A673 (cell line): Measurements from ENCODE around the gene PSG1. TPM values are rescaled to one million over a fixed set of nuclear protein-coding genes. Genes with fewer than 3 reads are reported as not detected.
"Not testable (repeated sequence)": the region's sequence is repeated elsewhere in the genome, so short reads cannot be mapped to it uniquely, and the experiment has no call there.

ENCODE experiments used
- BruUV-seq: library from RNA; stranded (reverse); fragments of 400-500 nt; replicated peaks from 2 replicates; lab custom pipeline; 2021; lab: Mats Ljungman, UMichigan
- CTCF ChIA-PET: fragments of 300-600 bp; sonication (Branson Sonifier 250); formaldehyde crosslinking; loops from one replicate; lab custom pipeline; 2022; ENCODE audit warnings: antibody characterized with exemption; lab: Charles Lee
- POLR2A ChIA-PET: fragments of 300-600 bp; sonication (Branson Sonifier 250); formaldehyde crosslinking; loops from one replicate; lab custom pipeline; 2022; ENCODE audit warnings: antibody characterized with exemption; ENCODE audit not compliant: low non-redundant PET; lab: Charles Lee
- DNase-seq: peaks from one replicate; pipeline ENCODE4 v3.0.0-alpha.2; 2015; ENCODE audit warnings: low spot score
- H3K27ac ChIP-seq: fragments of 200-600 bp; sonication (generic); 2 replicates; pipeline ENCODE4 v1.5.1; 2016; ENCODE audit warnings: mixed run types, low read depth, mild to moderate bottlenecking, mixed read lengths, antibody characterized with exemption, low read length; ENCODE audit not compliant: poor library complexity, severe bottlenecking
- H3K27me3 ChIP-seq: fragments of 200-600 bp; sonication (generic); replicated peaks from 2 replicates; pipeline ENCODE4 v1.6.1; 2017; ENCODE audit warnings: mixed run types, low read depth, mild to moderate bottlenecking, mixed read lengths, antibody characterized with exemption, low read length; ENCODE audit not compliant: insufficient read depth, poor library complexity
- H3K36me3 ChIP-seq: fragments of 200-600 bp; sonication (generic); 2 replicates; pipeline ENCODE4 v1.6.1; 2016; ENCODE audit warnings: mixed run types, mild to moderate bottlenecking, mixed read lengths, antibody characterized with exemption, low read length; ENCODE audit not compliant: insufficient read depth, poor library complexity, severe bottlenecking
- H3K4me1 ChIP-seq: fragments of 200-600 bp; sonication (generic); 2 replicates; pipeline ENCODE4 v1.6.1; 2017; ENCODE audit warnings: mixed run types, mild to moderate bottlenecking, mixed read lengths, antibody characterized with exemption, low read length; ENCODE audit not compliant: insufficient read depth, poor library complexity, severe bottlenecking
- H3K4me3 ChIP-seq: fragments of 200-600 bp; sonication (generic); 2 replicates; pipeline ENCODE4 v1.5.1; 2016; ENCODE audit warnings: low read depth, mixed run types, mild to moderate bottlenecking, mixed read lengths, low read length; ENCODE audit not compliant: poor library complexity, severe bottlenecking
- H3K9me3 ChIP-seq: fragments of 200-600 bp; sonication (generic); 2 replicates; pipeline ENCODE4 v1.6.1; 2016; ENCODE audit warnings: mixed run types, low read depth, mild to moderate bottlenecking, mixed read lengths, antibody characterized with exemption, low read length; ENCODE audit not compliant: poor library complexity, severe bottlenecking
- EZH2 ChIP-seq: fragments of 200-600 bp; sonication (generic); IDR thresholded peaks from 2 replicates; pipeline ENCODE4 v1.6.1; 2017; ENCODE audit warnings: borderline replicate concordance, low read depth, mild to moderate bottlenecking, mixed read lengths, antibody characterized with exemption, low read length; ENCODE audit not compliant: poor library complexity, severe bottlenecking
- intact Hi-C: fragments of 100-400 bp; cut with micrococcal nuclease; formaldehyde crosslinking; loops from one replicate; pipeline ENCODE4 v1.10.0; 2022; ENCODE audit not compliant: unreplicated experiment
- total RNA-seq: library from RNA; stranded (reverse); gene quantifications from 2 replicates; pipeline ENCODE4 v1.2.3, GENCODE V29; 2021
- TF ChIP-seq, protein P1 (sequence below): fragments of 300-800, 200-600 bp; sonication (generic); conservative IDR thresholded peaks from 2 replicates; pipeline ENCODE4 v1.5.1; 2017; ENCODE audit warnings: low read depth, mild to moderate bottlenecking, antibody characterized with exemption, low read length, moderate library complexity, mixed read lengths

The PSG1 gene
- total RNA-seq, 1 experiment from 2014 or later = not detected

DNA sequence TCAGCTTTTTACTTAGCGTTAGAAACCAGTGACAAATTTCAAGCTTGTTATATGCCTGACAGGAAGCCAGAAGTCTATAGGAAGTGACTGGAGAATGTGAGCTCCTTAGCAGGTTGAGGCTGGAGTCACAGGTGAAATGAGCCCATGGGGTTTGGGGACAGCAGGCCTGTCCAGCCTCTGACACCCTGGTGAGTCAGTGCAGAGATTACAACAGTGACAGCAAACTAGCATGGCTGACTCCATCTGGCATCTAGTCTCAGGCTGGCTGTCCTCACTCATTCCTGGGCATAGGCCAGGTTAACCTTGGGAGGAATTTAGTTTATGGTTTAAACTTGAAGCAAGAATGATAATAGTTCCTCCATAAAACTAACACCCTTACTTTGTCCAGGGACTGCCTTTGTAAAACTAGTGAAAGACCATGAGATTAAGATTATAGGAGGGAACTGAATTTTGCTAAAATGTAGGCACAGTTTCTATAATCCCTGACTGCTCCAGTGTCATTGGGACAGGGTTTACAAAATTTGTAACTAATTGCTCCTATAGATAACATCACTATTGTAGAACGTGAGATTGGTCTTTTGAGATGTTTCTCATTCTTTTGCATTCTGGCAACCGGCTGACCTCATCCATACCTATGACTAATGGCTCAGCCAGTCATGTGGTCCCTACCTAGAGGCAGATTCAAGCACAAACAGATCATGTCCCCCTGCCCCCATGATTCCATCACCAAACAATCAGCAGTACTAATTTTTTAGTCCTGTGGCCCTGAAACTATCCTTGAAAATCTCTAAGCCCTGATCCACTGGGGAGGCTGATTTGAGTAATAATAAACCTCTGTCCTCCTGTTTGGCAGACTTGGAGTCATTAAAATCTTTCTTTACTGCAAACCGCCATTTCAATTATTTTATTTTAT is 4.4 kb downstream of the PSG1 start:
- CTCF ChIA-PET, H3K9me3 ChIP-seq, BruUV-seq, intact Hi-C loops, H3K36me3 ChIP-seq, H3K4me1 ChIP-seq, H3K4me3 ChIP-seq, DNase-seq, H3K27me3 ChIP-seq, H3K27ac ChIP-seq, POLR2A ChIA-PET: not testable (repeated sequence)

DNA sequence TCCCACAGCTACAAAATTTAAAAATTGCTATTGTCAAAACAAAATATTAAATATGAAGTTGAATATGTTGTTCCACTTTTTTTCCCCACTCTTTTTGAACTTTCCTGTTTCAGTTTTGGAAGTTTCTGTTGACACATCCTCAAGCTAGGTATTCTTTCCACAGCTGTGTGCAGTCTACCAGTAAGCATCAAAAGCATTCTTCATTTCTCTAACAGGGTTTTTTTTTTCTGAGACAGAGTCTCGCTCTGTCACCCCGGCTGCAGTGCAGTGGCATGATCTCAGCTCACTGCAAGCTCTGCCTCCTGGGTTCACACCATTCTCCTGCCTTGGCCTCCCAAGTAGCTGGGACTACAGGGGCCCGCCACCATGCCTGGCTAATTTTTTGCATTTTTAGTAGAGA is 5.4 kb downstream of the PSG1 start:
- DNase-seq, POLR2A ChIA-PET, BruUV-seq, H3K36me3 ChIP-seq, H3K4me1 ChIP-seq, CTCF ChIA-PET, H3K9me3 ChIP-seq, intact Hi-C loops, H3K4me3 ChIP-seq, H3K27me3 ChIP-seq, H3K27ac ChIP-seq: not testable (repeated sequence)

DNA sequence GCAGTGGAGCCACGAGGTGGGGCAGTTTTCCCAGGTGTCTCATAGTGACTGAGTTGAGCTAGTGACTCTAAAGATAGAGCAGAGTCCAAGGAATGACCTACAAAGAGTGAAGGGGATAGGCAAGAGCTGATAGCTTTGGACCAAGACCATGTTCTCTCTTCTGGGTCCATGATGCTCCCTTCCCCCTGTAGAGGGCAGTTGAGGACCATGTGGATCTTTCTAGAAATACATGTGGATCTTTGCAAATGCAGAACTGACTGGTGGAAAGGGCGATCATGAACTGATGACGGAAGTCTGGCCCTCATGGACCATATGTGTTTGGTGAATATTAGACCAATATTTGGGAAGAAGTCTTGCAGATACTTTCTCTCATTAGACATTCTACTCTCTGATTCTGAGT is 6.9 kb downstream of the PSG1 start:
- CTCF ChIA-PET = no interaction called here
- TF ChIP-seq, protein P1, sequence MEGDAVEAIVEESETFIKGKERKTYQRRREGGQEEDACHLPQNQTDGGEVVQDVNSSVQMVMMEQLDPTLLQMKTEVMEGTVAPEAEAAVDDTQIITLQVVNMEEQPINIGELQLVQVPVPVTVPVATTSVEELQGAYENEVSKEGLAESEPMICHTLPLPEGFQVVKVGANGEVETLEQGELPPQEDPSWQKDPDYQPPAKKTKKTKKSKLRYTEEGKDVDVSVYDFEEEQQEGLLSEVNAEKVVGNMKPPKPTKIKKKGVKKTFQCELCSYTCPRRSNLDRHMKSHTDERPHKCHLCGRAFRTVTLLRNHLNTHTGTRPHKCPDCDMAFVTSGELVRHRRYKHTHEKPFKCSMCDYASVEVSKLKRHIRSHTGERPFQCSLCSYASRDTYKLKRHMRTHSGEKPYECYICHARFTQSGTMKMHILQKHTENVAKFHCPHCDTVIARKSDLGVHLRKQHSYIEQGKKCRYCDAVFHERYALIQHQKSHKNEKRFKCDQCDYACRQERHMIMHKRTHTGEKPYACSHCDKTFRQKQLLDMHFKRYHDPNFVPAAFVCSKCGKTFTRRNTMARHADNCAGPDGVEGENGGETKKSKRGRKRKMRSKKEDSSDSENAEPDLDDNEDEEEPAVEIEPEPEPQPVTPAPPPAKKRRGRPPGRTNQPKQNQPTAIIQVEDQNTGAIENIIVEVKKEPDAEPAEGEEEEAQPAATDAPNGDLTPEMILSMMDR = no peak
- no peak for TF ChIP-seq EZH2
- DNase-seq = no peak
- Histone ChIP-seq H3K9me3 (no peaks in the 10 kb centered on the region), H3K4me3 (no peak overlapping the region), H3K4me1 (no peaks in the 10 kb centered on the region), H3K27ac (no peak overlapping the region), H3K27me3 (no peaks in the 10 kb centered on the region), H3K36me3 (no peaks in the 10 kb centered on the region)
- intact Hi-C loops = no loop called here
- POLR2A ChIA-PET = no interaction called here
- no TSS peak for BruUV-seq

DNA sequence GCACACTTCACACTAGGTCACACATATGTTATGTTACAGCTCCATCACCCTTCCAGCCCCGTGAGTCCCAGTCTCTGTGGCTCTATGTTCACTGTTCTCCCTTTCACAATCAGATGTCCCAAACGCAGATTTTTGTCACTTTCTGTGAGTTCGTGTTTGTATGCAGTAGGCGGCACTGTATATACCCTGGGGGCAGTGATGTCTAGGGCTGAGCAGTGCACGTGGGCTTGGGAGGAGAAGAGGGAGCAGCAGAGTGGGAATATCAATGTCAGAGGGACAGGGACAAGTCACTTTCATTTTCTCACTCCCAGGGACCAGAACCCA is 22.0 kb downstream of the PSG1 start:
- no peak for TF ChIP-seq EZH2
- TF ChIP-seq, protein P1 = 0 out of 2 replicates have a peak, but pooled peaks have one; percentile 30
- Histone ChIP-seq H3K4me1 (no peaks in the 10 kb centered on the region), H3K27me3 (no peaks in the 10 kb centered on the region), H3K27ac (no peak overlapping the region), H3K4me3 (no peak overlapping the region), H3K36me3 (no peaks in the 10 kb centered on the region), H3K9me3 (no peaks in the 10 kb centered on the region)
- ChIA-PET CTCF (no interaction called here), POLR2A (no interaction called here)
- DNase-seq = no peak
- BruUV-seq = no TSS peak
- intact Hi-C loops = no loop called here
